ENCODE data around the gene ZBTB40. TPM values are rescaled to one million over a fixed set of nuclear protein-coding genes. Genes with fewer than 3 reads are reported as not detected.

Gene ZBTB40
- total RNA-seq, 1 donor, result 15.5 TPM

DNA sequence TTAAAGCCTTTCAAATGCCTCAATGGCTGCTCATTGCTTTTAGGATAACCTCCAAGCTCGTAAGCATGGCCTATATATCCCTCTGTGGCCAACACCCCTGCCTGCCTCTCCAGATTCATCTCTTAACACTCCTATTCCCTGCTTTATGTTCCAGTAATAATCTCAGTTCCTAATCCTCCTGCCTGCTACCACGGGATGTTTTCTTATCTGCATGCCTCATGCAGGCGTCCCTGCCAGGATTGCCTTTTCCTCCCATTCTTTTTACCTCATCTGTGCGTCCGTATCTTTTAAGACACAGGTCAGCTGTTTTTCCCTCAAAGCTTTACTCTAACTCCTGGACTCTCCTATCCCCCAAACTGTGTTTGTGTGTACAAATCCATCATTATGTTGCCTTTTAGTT, 36.1 kb downstream of the ZBTB40 start:
- DNase-seq (ENCODE audit: low read depth), result peak; percentile 90
- TF ChIP-seq, protein P1, sequence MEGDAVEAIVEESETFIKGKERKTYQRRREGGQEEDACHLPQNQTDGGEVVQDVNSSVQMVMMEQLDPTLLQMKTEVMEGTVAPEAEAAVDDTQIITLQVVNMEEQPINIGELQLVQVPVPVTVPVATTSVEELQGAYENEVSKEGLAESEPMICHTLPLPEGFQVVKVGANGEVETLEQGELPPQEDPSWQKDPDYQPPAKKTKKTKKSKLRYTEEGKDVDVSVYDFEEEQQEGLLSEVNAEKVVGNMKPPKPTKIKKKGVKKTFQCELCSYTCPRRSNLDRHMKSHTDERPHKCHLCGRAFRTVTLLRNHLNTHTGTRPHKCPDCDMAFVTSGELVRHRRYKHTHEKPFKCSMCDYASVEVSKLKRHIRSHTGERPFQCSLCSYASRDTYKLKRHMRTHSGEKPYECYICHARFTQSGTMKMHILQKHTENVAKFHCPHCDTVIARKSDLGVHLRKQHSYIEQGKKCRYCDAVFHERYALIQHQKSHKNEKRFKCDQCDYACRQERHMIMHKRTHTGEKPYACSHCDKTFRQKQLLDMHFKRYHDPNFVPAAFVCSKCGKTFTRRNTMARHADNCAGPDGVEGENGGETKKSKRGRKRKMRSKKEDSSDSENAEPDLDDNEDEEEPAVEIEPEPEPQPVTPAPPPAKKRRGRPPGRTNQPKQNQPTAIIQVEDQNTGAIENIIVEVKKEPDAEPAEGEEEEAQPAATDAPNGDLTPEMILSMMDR (IDR thresholded peaks at IDR 0.05; ENCODE audit: insufficient read depth, low read depth, low read length), result no peak
- H3K4me3 ChIP-seq (ENCODE audit: low read depth, low read length), result no peak overlapping the region

DNA sequence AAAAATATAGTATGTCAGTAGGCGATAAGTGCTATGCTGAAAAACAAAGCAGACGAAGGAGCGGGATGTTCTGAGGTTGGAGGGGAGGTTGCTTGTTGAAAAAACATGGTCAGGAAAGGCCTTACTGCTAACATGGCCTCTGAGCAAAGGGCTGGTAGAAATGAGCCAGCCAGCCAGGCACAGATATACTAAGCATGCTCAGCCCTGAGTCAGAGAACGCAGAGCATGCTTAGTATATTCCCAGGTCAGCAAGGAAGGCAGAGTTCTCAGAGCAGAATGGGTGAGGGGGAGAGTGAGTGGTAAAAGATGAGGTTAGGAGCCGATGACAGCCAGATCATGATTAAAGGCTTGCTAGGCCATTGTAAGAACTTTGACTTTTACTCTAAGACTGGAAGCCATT, 36.7 kb downstream of the ZBTB40 start:
- TF ChIP-seq, protein P1 (IDR thresholded peaks at IDR 0.05; ENCODE audit: insufficient read depth, low read depth, low read length), result no peak
- H3K4me3 ChIP-seq (ENCODE audit: low read depth, low read length), result no peak overlapping the region
- DNase-seq (ENCODE audit: low read depth), result peak; percentile 35

DNA sequence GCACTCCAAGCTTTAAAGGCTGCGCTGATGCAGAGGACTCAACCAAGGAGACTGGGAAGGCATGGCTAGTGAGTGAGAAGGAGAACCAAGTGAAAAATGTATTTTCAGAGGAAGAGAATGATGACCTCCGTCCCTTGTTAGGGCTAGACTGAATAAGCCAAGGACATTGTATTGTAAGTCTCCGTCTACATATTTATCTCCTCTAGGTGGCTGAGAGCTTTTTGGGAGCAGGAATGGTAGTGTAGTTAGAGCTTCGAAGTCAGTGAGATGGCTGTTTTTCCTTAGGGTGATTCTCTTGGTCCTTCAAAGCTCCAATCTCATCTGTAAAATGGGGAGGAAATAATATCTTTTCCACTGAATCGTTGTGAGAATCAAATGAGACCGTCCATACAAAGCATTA, 37.6 kb downstream of the ZBTB40 start:
- TF ChIP-seq, protein P1 (IDR thresholded peaks at IDR 0.05; ENCODE audit: insufficient read depth, low read depth, low read length), result no peak
- DNase-seq (ENCODE audit: low read depth), result no peak
- no peak overlapping the region for H3K4me3 ChIP-seq (ENCODE audit: low read depth, low read length)

DNA sequence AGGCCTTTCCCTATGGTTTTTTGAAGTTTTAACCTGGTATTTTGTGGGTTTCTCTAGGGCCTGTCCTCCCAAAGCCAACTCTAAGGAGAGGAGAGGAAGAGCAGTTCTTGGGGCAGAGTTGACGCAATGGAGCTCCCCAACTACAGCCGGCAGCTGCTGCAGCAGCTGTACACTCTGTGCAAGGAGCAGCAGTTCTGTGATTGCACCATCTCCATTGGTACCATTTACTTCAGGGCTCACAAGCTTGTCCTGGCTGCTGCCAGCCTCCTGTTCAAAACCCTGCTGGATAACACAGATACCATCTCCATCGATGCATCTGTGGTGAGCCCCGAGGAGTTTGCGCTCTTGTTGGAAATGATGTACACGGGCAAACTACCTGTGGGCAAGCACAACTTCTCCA, 38.2 kb downstream of the ZBTB40 start:
- TF ChIP-seq, protein P1 (IDR thresholded peaks at IDR 0.05; ENCODE audit: insufficient read depth, low read depth, low read length), result no peak
- no peak overlapping the region for H3K4me3 ChIP-seq (ENCODE audit: low read depth, low read length)
- DNase-seq (ENCODE audit: low read depth), result peak; percentile 42

DNA sequence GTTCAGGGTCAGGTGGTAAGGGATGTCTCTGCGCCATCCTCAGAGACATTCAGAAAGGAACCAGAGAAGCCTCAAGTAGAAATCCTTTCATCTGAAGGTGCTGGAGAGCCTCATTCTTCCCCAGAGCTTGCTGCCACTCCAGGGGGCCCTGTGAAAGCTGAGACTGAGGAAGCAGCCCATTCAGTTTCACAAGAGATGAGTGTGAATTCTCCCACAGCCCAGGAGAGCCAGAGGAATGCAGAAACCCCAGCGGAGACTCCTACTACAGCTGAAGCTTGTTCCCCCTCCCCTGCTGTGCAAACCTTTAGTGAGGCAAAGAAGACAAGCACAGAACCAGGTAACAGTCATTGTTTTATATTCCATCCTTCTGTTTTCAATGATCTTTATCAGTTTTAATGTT, 38.7 kb downstream of the ZBTB40 start:
- TF ChIP-seq, protein P1 (IDR thresholded peaks at IDR 0.05; ENCODE audit: insufficient read depth, low read depth, low read length), result no peak
- no peak for DNase-seq (ENCODE audit: low read depth)

DNA sequence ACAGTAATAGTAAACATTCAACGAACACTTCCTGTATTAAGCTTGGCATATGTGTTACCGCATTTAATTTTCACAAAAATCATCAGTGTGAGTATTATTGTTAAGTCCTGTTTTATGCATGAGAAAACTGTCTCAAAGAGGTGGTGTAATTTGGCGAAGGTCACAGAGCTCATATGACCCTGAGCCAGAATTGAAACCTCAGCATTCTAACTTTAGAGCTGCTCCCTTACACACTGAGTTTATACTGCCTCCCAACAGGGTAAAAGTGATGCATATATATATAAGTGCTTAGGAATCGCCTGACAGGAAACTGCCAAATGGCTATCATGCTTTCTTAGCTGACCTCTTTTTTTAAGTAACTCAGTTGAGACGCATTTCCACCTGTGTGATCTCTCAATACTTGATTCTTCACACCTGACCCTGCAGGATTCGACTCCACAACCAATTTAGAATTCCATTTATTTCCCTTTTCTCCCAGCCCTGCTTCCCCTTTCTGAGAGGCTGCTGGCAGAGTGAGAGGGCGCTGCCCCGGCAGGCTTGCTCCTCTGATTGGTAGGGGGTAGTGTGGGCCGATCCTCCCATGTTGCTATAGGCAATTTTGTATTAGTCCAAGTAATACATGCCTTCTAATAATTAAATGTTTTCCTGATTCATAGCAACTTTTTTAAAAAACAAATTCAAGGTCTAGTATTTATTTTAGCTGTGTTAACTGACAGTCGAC, 40.5 kb downstream of the ZBTB40 start:
- TF ChIP-seq, protein P1 (IDR thresholded peaks at IDR 0.05; ENCODE audit: insufficient read depth, low read depth, low read length), result no peak
- H3K4me3 ChIP-seq (ENCODE audit: low read depth, low read length), result no peak overlapping the region
- DNase-seq (ENCODE audit: low read depth), result no peak

More for the DNA sequence above, 38.7 kb downstream of the ZBTB40 start:
- no peak overlapping the region for H3K4me3 ChIP-seq (ENCODE audit: low read depth, low read length)

DNA sequence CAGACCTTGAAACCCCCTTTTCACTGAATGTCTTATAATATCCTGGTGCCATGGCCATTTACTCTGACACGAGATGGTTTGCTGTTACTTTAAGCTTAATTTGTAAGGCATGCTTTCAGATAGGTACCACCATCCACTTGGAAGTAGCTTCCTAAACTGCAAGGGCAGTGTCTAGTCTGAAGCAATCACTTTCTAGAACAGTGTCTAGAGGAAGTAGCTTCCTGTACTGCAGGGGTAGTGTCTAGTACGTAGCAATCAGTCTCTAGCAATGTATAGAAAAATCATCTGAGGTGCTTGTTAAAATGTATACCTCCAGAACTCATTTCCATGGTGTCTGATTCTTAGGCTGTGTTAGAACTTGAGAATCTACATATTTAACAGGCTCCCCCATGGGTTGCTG, 42.5 kb downstream of the ZBTB40 start:
- TF ChIP-seq, protein P1 (IDR thresholded peaks at IDR 0.05; ENCODE audit: insufficient read depth, low read depth, low read length), result no peak
- no peak for DNase-seq (ENCODE audit: low read depth)
- no peak overlapping the region for H3K4me3 ChIP-seq (ENCODE audit: low read depth, low read length)

All from fibroblast of villous mesenchyme (primary cell).